GM19023 (cell line): ENCODE data around the gene NMT1.
A peak's percentile ranks its signal among the peaks of the same experiment; 100 is the strongest.
"Not testable (repeated sequence)": the region's sequence is repeated elsewhere in the genome, so short reads cannot be mapped to it uniquely, and the experiment has no call there.

Source experiments
- ATAC-seq: cut with Tn5 transposase; IDR thresholded peaks from one replicate; pipeline ENCODE4 v1.9.1; 2021; ENCODE audit warnings: mild to moderate bottlenecking, moderate library complexity; ENCODE audit not compliant: unreplicated experiment

The NMT1 gene

DNA sequence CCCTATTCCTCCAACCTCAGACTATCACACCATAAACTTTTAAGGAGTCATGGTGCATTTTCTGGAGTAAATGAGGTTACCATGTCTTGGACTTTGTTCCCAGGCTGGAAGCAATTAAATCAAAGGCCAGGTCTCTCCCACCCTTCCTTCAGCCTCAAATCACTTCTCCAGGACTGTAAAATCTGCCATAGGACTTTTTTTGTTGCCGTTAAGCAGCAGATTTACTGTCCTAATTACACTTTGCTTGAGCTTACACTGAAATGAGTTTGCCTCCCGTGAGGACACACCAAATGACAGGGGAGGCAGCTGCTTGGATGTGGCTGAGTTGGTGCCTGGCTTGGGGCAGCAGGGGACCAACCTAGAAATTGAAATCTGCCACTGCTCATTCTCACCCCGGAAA, 24.4 kb upstream of the NMT1 start:
- no peak for ATAC-seq

DNA sequence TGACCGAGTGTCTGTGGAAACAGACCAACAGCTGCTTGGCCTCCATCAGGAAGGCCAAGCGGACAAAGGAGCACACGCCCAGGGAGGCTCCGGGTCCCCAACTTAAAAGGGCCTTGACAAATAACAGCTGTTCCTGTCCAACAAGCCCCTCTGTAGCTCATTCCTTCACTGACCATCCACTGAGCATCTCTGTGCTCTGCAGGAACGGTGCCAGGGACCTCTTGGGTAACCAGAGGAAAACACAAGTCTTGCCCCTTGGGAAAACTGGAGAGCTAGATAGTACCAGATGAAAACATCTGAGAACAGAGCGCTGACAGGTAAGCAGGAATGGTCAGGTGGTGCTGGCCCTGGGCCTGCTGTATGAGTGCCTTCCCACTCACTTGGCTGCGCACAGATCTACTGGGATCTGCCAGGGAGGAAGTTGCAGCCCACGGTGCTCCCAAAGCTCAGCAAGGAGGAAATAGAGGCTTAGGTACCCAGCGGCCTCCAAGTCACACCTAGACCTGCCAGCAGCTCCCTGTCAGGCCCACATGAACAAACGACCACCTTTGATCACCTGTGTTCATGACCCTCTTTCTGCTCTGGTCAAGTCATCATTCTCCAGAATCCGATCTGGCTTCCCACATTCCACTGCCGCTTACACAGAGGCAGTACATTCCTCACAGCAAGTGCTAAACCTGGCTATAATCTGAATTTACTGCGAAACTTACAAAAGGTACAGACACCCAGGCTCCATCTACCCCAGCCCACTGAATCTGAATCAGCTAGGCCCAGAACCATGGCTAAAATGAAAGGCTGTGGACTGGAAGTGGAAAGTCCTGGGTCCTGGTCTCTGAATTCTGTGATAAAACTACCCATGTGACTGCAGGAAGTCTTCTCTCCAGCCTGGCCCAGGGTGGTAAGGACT, 22.1 kb upstream of the NMT1 start:
- ATAC-seq = no peak

GRCh38 chr17:45040459-45040858, 20.7 kb upstream of the NMT1 start:
- ATAC-seq = no peak

DNA sequence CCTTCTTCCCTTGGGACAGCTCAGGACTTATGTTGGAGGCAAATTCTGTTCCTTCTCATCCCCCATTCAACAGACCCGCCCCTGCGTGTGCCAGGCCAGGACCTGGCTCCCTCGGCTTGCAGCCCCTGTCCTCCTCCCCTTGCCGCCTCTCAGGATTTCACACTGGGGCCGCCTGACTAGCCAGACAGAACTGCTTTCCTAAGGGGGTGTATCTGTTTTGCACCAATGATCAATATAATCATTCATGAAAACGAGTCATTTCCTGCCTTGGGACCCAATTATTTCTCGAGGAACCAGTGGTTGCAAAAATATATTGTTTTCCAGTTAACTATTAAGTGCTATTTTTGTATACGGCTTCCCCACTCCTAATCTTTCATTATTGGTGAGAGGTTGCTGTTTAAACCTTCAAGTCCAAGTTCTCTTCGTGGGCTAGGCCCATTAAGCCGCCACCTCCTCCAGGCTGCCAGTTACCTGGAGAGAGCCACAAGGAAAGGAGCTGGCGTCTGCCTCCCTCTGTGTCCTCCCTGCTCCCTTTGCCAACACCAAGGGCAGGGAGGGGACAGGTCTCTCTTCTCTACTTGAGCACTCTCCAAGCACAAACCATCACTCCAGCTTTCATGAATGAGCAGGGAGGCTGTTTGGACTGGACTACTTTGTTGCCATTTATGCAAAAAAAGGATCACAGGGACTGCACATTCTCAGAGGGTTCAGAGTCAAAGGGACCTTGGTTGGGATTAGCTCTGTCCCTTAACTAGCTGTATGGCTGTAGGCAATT, 18.6 kb upstream of the NMT1 start:
- ATAC-seq = no peak

DNA sequence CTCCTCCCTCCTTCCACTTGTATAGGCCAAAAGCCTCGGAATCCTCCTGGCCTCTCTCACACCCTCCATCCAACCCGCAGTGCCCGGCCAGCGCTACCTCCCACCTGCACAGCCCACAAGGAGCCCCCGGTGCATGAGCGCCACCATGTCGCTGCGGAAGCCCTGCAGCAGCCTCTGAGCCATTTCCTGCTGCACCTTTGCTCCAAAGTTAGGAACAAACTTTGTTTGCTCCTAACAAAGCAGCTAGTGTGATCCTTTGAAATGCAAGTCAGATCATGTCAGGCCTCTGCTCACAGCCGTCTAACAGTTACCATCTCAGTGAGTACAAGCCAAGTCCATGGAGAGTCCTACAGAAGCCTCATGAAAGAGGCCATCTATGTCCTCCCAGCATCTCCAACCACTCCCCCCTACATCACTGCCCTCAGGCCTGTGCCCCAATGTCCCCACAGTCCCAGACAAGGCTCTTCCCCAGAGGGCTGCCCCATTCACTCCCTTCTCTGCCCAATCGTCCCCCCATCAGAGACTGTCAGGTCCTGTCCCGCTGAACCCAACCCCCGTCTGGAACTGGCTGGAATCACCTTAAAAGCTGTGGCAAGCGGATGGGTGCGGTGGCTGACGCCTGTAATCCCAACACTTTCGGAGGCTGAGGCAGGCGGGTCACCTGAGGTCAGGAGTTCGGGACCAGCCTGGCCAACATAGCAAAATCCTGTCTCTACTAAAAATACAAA, 17.1 kb upstream of the NMT1 start:
- ATAC-seq = no peak

DNA sequence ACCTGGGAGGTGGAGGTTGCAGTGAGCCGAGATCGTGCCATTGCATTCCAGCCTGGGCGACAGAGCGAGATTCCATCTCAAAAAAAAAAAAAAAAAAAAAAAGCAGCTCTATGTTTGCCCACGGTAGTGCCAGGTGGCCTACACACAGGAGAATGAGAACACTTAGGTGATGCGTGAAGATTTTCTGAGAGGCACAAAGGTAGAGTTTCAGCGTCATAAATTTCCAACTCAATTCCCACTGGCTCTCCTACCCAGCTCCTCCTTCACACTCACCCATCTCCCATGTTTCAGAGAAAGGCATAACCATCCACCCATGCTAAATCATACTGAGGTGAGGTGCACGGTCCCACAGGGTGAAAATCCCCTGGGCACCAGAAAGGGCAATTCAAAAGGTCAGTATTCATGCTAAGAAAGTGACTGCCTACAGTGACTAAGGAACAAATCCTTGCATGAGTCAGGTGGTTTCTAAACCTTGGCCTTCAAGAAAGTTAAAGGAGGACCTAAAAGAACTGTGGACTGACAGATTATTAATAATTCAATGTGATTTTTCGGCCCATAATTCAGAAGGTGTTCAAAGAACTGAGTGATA, 14.5 kb upstream of the NMT1 start:
- no peak for ATAC-seq

- ATAC-seq = no peak
Observed at GRCh38 chr17:45048795-45049563, 12.1 kb upstream of the NMT1 start.

DNA sequence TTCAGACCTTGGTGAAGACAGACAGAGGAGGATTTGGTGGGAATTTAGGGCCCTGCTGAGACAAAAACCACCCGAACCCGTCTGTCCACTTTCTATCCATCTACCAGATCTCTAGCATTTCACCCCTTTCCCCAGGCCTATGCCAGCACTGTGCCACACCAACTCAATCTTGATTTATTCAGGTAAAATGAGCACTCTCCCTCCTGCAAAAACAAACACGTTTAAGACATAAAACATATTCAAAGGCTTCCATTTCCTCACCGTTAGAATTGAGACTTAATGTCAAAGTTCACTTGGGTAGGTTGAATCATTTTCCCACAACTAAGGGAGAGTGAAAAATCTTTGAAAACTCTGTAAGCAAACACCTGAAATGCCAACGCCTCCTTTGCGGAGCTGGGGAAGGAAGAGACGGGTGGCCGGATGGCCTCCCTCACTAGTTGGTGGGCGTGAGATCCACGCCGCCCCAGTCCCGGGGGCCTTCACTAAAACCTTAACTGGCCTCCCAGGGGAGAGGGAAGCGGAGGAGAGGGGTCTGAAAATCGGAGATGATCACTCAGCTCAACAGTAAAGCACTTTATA, 10.5 kb upstream of the NMT1 start:
- no peak for ATAC-seq

- ATAC-seq = peak; percentile 93
Observed at GRCh38 chr17:45051060-45051719, 9.9 kb upstream of the NMT1 start, which contains the start of gene DCAKD. TSS of gene DCAKD (minus strand) at chr17:45051632. CDS start at chr17:45034885, 16,747 bp downstream.

DNA sequence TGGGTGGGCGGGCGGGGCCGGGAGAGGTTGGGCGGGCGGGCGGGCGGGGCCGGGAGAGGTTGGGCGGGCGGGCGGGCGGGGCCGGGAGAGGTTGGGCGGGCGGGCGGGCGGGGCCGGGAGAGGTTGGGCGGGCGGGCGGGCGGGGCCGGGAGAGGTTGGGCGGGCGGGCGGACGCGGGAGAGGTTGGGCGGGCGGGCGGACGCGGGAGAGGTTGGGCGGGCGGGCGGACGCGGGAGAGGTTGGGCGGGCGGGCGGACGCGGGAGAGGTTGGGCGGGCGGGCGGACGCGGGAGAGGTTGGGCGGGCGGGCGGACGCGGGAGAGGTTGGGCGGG, 9.4 kb upstream of the NMT1 start:
- not testable (repeated sequence) for ATAC-seq

GRCh38 chr17:45052052-45052772, 8.9 kb upstream of the NMT1 start:
- no peak for ATAC-seq

DNA sequence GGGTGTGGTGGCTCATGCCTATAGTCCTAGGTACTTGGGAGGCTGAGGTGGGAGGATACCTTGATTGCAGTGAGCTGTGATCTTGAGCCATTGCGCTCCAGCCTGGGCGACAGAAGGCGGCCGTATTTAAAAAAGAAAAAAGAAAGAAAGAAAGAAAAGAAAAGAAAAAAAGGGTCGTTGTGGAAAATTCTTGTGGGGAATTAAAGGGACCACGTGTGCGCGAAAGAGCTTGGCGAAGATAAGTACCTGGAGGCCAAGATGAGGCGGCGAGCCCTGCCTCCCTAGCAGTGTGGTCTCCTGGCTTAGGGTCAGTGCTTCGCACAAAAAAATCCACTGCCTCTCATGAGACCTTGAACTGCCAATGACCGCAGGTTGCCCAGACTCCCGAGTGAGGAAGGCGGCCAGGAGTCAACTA, 728 bp upstream of the NMT1 start:
- peak; percentile 1 for ATAC-seq

- no peak for ATAC-seq
Observed at GRCh38 chr17:45061606-45062205, 589 bp downstream of the NMT1 start.

- ATAC-seq = no peak
Observed at GRCh38 chr17:45063198-45063597, 2.1 kb downstream of the NMT1 start.

GRCh38 chr17:45067637-45068036, 6.5 kb downstream of the NMT1 start:
- ATAC-seq = no peak

DNA sequence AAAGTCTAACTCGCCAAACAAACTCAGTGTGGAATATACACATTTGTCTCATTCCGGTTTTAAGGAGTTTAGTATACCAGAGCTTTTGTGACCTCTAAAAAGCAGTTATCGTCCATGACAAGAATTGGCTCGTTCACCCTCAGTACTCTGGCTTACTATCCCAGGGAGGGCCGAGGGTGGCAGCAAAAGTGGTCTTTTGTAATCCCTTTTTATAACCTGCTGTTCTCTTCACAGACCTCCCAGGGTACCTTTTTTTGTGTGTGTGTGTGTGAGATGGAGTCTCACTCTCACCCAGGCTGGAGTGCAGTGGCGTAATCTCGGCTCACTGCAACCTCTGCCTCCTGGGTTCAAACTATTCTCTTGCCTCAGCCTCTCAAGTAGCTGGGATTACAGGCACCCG, 8.9 kb downstream of the NMT1 start:
- no peak for ATAC-seq

DNA sequence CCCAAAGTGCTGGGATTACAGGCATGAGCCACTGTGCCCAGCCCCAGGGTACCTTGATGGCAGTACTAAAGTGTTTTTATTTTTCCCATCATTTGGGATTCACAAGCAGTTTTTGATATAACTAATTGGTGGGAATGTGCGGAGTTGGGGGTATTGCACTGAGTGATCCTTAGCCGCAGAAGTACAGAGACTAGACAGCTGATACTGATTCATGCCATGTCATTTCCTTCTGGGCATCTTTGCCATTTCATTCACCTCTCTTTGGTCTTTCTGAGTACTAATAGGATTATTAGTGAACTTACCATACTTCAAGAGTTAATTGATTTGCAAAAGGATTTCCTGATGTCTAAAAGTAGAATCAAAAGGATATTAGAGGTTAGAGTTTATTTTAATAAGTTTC, 9.7 kb downstream of the NMT1 start:
- ATAC-seq = no peak

DNA sequence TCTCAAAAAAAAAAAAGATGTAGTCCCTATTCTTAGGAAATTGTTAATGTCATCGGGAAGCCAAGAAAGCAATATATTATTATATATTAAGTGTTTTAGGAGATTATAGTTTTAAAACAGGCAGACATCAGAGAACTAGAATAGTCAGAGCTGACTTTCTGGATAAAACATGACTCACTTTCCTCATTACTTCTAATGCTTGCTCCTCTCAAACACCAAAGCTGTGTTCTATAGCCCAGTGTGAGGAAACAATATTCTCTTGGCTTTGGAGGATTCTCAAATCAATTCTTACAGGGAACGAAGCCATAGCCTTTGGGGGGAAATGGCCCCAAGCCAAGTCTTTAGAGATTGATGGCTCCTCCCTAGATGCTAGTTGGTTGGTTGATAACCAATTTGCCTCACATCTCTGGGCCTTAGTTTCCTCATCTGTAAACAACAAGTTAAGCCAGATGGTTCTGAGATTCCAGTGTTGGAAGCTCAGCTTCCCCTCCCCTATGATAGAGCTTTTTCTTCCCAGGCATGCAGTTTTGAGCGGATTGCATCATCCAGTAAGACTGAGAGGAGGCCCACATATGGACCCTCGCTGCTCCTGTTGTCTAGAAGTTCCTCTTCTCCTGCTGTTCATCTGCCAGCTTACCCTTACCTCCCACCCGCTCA, 12.4 kb downstream of the NMT1 start:
- ATAC-seq = no peak
